Vagina (tissue), 2 donors: ENCODE measurements around the gene PNPLA3. TPM values are rescaled to one million over a fixed set of nuclear protein-coding genes. Genes with fewer than 3 reads are reported as not detected.

Experiments
- DNase-seq, 2 donors: peaks; one replicate each; pipeline ENCODE4 v3.0.0-alpha.2; 2017; ENCODE audit errors: extremely low spot score in 2 of 2
- H3K27ac ChIP-seq: fragments of 200-600 bp; sonication (generic); one replicate; pipeline ENCODE4 v1.5.1; 2019
- H3K27me3 ChIP-seq: fragments of 200-600 bp; sonication (generic); one replicate; pipeline ENCODE4 v1.5.1; 2019
- H3K36me3 ChIP-seq, 2 donors: fragments of 200-600 bp; sonication (generic); one replicate each; pipeline ENCODE4 v1.5.1; 2017 to 2019
- H3K4me1 ChIP-seq: fragments of 200-600 bp; sonication (generic); one replicate; pipeline ENCODE4 v1.5.1; 2019
- H3K4me3 ChIP-seq, 2 donors: fragments of 200-600 bp; sonication (generic); 1 replicate in 1 of 2; 2 replicates in 1 of 2; pipeline ENCODE4 v1.5.1; 2016 to 2019
- H3K9me3 ChIP-seq: fragments of 200-600 bp; sonication (generic); one replicate; pipeline ENCODE4 v1.5.1; 2019
- CTCF ChIP-seq, 3 experiments: fragments of 450-650 bp in 2 of 3; fragments of 200-600 bp in 1 of 3; sonication (generic) in 1 of 3; IDR thresholded peaks; one replicate each; pipeline ENCODE4 v1.5.1; 2017 to 2019; ENCODE audit warnings: antibody characterized with exemption in 3 of 3, mild to moderate bottlenecking in 2 of 3, moderate library complexity in 2 of 3
- POLR2A ChIP-seq, 2 donors: fragments of 450-650 bp; IDR thresholded peaks; one replicate each; pipeline ENCODE4 v1.6.1; 2017; ENCODE audit warnings: antibody characterized with exemption in 2 of 2, mild to moderate bottlenecking in 2 of 2, moderate library complexity in 2 of 2
- POLR2AphosphoS5 ChIP-seq, 2 donors: sonication (generic); formaldehyde crosslinking; IDR thresholded peaks; one replicate each; pipeline ENCODE4 v1.9.0; 2017; ENCODE audit warnings: antibody characterized with exemption in 2 of 2, mild to moderate bottlenecking in 2 of 2, low read depth in 1 of 2; ENCODE audit not compliant: insufficient read depth in 1 of 2
- intact Hi-C: fragments of 100-400 bp; cut with DNase I; formaldehyde crosslinking; loops from one replicate; pipeline ENCODE4 v1.15.1; 2023
- total RNA-seq: library from RNA; depleted of rRNA; stranded (reverse); fragments of >200 nt; gene quantifications from one replicate; pipeline ENCODE4 v1.2.3, GENCODE V29; 2016

PNPLA3 gene
- total RNA-seq, 1 donor from 2014 or later, result not detected

- Histone ChIP-seq H3K4me1 (no peaks in the 10 kb centered on the region), H3K36me3 (no peaks in the 10 kb centered on the region), H3K4me3 (no peak overlapping the region), H3K27me3 (no peaks in the 10 kb centered on the region), H3K27ac (no peak overlapping the region), H3K9me3 (no peaks in the 10 kb centered on the region)
- intact Hi-C loops, result no loop called here
- no peak for TF ChIP-seq POLR2A (IDR thresholded peaks at IDR 0.05)
- TF ChIP-seq CTCF (IDR thresholded peaks at IDR 0.05), result no peak
- TF ChIP-seq POLR2AphosphoS5 (IDR thresholded peaks at IDR 0.05; ENCODE audit: insufficient read depth in 1 of 2, low read depth in 1 of 2), result no peak
- DNase-seq, result no peak
These were observed 17.9 kb upstream of the PNPLA3 start for GRCh38 chr22:43905681-43906080.

- intact Hi-C loops, result no loop called here
- TF ChIP-seq POLR2AphosphoS5 (IDR thresholded peaks at IDR 0.05; ENCODE audit: insufficient read depth in 1 of 2, low read depth in 1 of 2) (no peak), POLR2A (IDR thresholded peaks at IDR 0.05) (no peak), CTCF (IDR thresholded peaks at IDR 0.05) (no peak)
- Histone ChIP-seq H3K4me3 (no peak overlapping the region), H3K27me3 (no peaks in the 10 kb centered on the region), H3K27ac (no peak overlapping the region), H3K9me3 (no peaks in the 10 kb centered on the region), H3K36me3 (no peaks in the 10 kb centered on the region), H3K4me1 (no peaks in the 10 kb centered on the region)
- DNase-seq, result no peak
These were observed 13.9 kb upstream of the PNPLA3 start for GRCh38 chr22:43909708-43910107.

- TF ChIP-seq CTCF (IDR thresholded peaks at IDR 0.05), result no peak
- TF ChIP-seq POLR2AphosphoS5 (IDR thresholded peaks at IDR 0.05; ENCODE audit: insufficient read depth in 1 of 2, low read depth in 1 of 2), result no peak
- no peak for TF ChIP-seq POLR2A (IDR thresholded peaks at IDR 0.05)
- H3K9me3 ChIP-seq, result no peaks in the 10 kb centered on the region
- H3K36me3 ChIP-seq, result no peaks in the 10 kb centered on the region
- H3K4me3 ChIP-seq, result no peak overlapping the region
- intact Hi-C loops, result no loop called here
- no peaks in the 10 kb centered on the region for H3K27me3 ChIP-seq
- no peak overlapping the region for H3K27ac ChIP-seq
- H3K4me1 ChIP-seq, result no peaks in the 10 kb centered on the region
- no peak for DNase-seq
These were observed 13.4 kb upstream of the PNPLA3 start for GRCh38 chr22:43910178-43910695.

GRCh38 chr22:43911351-43911750 lies 12.3 kb upstream of the PNPLA3 start:
- Histone ChIP-seq H3K4me3 (no peak overlapping the region), H3K4me1 (no peaks in the 10 kb centered on the region), H3K9me3 (no peaks in the 10 kb centered on the region), H3K27me3 (no peaks in the 10 kb centered on the region), H3K36me3 (no peaks in the 10 kb centered on the region), H3K27ac (no peak overlapping the region)
- intact Hi-C loops, result no loop called here
- DNase-seq, result no peak
- no peak for TF ChIP-seq CTCF (IDR thresholded peaks at IDR 0.05)
- no peak for TF ChIP-seq POLR2AphosphoS5 (IDR thresholded peaks at IDR 0.05; ENCODE audit: insufficient read depth in 1 of 2, low read depth in 1 of 2)
- no peak for TF ChIP-seq POLR2A (IDR thresholded peaks at IDR 0.05)

- intact Hi-C loops, result no loop called here
- DNase-seq, result no peak
- H3K27me3 ChIP-seq, result no peaks in the 10 kb centered on the region
These were observed 6.1 kb upstream of the PNPLA3 start for GRCh38 chr22:43917521-43917920.

More at GRCh38 chr22:43917521-43917920, 6.1 kb upstream of the PNPLA3 start:
- Histone ChIP-seq H3K4me3 (no peak overlapping the region), H3K9me3 (no peaks in the 10 kb centered on the region), H3K36me3 (no peaks in the 10 kb centered on the region), H3K27ac (no peak overlapping the region), H3K4me1 (no peaks in the 10 kb centered on the region)
- TF ChIP-seq CTCF (IDR thresholded peaks at IDR 0.05) (no peak), POLR2A (IDR thresholded peaks at IDR 0.05) (no peak), POLR2AphosphoS5 (IDR thresholded peaks at IDR 0.05; ENCODE audit: insufficient read depth in 1 of 2, low read depth in 1 of 2) (no peak)
